Stimulated activated CD4-positive, alpha-beta T cell treated with anti-CD3 and anti-CD28 coated beads, Interleukin-15, amount 100 ng/mL, for 24 hours (primary cell): ENCODE data around the gene CACNA1I.
A peak's percentile ranks its signal among the peaks of the same experiment; 100 is the strongest.

Source experiments
- DNase-seq: peaks from one replicate; pipeline ENCODE4 v3.0.0-alpha.2; 2020

Gene CACNA1I

DNA sequence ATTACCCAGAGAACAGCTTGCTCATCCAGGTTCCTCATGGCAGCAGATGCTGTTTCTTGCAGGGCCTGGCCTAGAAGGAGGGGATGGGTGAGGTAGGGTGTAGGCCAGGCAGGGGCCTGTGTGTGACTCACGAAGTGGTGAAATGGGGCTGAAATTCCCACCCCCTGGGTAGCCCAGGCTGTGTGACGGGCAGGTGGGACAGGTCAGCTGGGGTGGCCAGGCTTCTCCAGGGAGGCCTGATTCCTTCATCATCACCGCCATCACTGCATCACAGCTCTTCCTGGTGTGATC is 83.2 kb downstream of the CACNA1I start:
- no peak for DNase-seq

DNA sequence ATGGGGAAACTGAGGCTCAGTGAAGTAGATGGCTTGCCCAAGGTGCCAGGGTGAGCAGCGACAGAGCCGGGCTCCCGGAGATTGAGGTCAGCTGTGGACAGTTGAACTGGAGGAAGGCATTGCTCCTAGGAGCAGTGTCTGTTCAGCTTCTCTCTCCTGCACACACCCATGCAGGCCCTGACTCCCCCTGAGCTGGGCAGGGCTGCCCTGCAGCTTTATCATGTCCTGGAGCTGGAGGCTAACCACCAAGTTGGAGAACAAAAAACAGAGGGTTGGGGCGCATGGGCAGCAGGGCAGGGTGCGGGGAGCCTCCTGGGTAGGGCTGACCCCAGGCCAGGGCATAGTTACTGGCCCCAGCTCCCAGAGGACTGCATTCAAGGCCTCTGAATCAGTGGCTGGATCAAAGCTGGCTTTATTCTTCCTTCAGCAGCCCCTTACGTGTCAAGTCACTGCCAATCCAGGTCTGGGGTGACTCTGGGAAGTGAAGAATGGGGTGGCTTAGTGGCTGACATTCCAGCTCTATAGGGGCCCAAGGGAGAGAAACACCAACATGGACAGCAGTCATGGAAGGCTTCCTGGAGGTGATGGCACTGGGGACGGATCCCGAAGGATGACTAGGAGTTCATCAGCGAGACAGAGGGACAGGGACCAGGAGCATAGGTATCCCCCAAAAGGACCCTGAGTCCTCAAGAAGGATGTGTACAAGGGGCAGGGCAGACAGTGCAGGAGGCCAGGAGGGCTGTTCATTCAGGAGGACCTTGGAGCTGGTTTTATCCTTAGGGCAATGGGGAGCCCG is 83.8 kb downstream of the CACNA1I start:
- no peak for DNase-seq

DNA sequence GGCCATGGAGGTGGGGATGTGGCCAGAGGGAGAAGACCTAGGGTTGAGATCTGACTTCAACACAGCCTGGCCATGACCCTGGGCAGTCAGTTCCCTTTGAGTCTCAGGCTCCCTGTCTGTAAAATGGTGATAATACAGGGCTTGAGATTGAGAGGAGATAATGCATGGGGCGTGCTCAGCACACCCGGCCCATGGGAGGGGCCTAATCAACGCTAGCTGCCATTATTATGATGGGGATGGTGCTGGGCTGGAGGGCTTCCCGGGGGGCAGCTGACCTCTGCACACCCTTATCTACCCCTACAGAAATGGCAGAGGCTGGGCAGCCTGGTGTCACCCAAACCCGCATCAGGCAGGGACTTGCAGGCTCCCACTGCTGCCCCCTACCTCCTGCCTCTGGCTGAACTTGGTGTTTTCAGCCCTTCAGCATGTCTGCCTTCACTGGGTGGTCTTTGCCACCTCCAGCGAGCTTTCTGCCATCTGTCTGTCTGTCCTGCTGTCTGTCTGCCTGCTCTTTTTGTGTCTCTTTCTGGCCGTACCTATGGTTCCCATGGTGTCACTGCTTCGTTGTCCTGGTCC is 84.5 kb downstream of the CACNA1I start:
- no peak for DNase-seq

- no peak for DNase-seq
Observed at GRCh38 chr22:39655831-39656230, 85.3 kb downstream of the CACNA1I start.

GRCh38 chr22:39656495-39657490 is 86.2 kb downstream of the CACNA1I start:
- no peak for DNase-seq

- DNase-seq = peak; percentile 33
Observed at GRCh38 chr22:39658367-39658766, 87.8 kb downstream of the CACNA1I start.

DNA sequence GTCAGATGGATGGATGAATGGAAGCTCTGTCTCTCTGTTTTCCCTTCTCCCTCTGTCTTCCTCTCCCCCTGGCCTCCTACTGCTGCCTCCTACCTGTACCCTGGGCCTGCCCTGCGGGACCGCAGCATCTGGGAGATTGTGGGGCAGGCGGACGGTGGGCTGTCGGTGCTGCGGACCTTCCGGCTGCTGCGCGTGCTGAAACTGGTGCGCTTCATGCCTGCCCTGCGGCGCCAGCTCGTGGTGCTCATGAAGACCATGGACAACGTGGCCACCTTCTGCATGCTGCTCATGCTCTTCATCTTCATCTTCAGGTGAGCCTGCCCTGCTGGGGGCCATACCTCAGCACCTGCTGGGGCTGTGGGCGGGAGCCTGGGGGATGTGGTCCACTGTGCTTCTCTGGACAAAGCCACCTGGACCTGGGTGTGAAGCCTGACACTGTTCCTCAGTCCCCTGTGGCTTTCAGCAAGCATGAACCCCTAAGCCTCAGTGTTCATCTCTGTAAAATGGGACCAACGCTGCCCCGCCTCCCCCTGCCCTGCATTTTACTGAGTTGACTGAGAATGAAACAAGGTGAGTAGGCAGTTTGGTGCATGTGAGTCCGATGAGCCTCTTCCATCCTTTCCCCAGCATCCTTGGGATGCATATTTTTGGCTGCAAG is 88.4 kb downstream of the CACNA1I start:
- no peak for DNase-seq

DNA sequence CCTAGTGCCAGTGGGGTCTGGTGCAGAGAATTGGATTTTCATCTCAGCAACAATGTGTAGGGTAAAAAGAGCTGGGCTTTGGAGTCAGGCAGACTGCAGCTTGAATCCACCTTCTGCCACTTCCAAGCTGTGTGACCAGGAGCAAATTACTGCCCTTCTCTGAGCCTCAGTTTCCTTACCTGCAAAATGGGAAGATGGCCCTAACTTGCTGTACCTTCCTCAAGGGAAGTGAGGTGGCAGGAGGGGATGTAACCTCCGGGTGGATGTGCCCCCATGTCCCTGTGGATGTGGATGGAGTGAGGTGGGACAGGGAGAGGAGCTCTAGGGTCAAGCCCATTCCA is 90.9 kb downstream of the CACNA1I start:
- no peak for DNase-seq

GRCh38 chr22:39661842-39662685 is 91.5 kb downstream of the CACNA1I start:
- peak; percentile 88 for DNase-seq

DNA sequence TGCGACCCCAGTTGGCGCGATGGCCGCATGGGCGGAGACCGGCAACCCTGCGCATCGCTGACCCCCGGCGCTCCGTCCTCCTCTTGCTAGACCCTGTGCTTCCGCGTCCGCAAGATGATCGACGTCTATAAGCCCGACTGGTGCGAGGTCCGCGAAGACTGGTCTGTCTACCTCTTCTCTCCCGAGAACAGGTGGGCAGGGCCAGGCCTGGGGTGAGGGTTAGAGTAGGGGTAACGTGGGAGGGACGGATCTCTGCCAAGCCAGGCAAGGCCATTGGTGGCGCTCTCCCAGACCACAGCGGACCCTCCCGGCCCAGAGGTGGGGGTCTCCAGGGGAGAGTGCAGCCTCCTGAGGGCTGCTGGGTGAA is 92.1 kb downstream of the CACNA1I start:
- peak; percentile 17 for DNase-seq

- no peak for DNase-seq
Observed at GRCh38 chr22:39663751-39664150, 93.2 kb downstream of the CACNA1I start.

DNA sequence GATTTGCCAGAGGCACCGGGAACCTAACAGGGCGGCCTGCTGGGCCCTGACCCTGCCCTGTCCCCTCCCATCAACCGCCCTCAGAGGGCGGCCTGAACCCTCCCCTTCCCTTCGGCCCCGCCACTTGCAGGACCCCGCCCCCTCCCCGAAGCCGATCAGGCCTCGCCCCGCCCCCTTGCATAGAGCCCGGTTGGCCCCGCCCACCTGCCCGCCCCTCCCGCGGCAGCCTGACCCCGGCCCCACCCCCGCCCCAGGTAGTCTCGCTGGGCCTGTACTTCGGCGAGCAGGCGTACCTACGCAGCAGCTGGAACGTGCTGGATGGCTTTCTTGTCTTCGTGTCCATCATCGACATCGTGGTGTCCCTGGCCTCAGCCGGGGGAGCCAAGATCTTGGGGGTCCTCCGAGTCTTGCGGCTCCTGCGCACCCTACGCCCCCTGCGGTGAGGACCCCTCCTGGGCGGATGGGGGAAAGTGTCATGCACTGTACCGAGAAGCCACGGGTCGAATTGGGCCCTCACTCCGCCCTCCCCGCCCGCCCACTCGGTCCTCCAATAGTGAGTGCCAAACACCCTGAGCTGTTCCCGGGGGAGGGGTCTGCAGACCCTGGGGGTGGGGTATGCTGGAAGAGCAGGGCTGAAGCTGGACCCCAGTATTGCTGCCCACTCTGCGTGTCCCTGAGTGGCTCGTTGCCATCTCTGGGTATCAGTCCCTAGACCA is 94.1 kb downstream of the CACNA1I start:
- peak; percentile 59 for DNase-seq

GRCh38 chr22:39665229-39665628 is 94.7 kb downstream of the CACNA1I start:
- DNase-seq = no peak

DNA sequence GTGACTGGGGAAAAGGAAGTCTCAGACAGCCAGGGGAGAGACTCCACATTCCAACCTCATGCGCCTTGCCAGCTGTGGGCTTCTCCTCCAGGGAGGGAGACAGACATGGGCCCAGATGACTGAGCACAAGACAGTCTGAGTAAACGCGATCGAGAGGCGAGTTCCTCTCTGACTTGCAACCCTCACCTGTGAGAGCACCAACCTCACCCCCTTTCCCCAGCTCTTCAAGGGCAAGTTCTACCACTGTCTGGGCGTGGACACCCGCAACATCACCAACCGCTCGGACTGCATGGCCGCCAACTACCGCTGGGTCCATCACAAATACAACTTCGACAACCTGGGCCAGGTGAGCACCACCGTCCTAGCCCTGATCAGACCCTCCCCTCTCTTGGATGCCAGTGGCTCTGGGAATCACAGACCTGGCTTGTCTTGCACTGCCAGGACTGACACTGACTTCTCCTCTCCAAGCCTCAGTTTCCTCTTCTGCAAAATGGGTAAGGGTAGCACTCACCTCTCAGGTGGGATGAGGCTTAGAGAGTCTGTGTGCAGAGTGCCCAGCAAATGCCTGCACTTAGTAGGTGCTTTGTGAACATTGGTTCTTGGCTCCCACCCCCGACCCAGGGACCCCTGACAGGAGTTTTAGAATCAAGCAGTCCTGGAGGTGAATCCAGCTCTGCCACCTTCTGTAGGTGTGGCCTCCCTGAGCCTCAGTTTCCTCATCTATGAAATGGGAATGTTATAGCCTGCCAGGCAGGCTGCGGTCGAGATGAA is 95.3 kb downstream of the CACNA1I start:
- DNase-seq = no peak

DNA sequence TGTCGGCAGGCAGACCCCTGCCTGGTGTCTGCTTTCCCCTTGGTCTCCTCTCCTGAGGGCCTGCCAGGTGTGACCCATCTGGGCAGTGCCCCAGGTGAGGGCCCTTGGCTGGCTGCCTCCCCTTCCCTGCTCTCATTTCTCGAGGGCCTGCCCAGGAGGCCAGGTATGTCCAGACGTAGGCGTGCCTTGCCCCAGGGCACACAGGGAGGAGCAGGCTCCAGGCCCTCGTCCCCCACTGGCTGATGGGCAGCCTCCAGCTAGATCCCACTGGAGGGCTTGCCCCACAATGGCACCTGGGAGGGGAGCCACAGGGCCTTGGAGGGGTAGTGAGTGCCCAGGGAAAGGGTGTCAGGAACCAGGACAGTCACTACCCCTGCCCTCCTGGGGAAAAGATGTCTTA is 95.9 kb downstream of the CACNA1I start:
- no peak for DNase-seq

GRCh38 chr22:39666926-39667325 is 96.4 kb downstream of the CACNA1I start:
- no peak for DNase-seq

- no peak for DNase-seq
Observed at GRCh38 chr22:39669432-39669831, 98.9 kb downstream of the CACNA1I start.

DNA sequence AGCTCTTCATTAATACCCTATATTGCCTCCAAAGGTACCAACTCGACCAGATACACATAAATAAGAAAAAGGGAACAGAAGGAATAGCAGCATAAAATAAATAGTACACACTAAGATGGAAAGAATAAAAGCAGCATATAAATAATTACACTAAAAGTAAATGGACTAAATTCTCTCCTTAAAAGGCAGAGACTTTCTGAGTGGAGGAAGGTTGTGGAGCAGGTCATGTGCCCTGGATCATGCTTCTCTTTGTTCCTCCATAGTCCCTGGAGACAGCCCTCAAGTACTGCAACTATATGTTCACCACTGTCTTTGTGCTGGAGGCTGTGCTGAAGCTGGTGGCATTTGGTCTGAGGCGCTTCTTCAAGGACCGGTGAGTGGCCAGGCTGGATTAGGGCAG is 101.4 kb downstream of the CACNA1I start:
- DNase-seq = no peak

- no peak for DNase-seq
Observed at GRCh38 chr22:39674536-39674935, 104.0 kb downstream of the CACNA1I start.

DNA sequence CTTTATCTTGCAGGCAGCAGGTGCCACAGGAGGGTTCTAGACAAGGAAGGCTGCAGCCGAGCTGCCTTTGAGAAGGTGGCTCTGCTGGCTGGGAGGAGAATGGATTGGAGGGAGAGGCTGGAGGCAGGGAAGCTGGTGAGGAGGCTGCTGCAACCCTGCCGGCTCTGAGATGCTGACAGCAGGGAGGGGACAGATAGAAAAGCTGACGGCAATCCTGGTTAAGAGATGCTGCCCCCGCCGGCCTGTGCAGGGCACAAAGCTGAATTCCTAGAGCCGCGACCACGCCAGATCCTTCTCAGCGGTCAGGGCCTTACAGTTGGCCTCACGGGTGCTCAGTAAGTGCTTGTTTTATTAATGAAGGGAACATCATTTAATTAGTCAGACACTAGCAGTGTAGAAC is 105.4 kb downstream of the CACNA1I start:
- DNase-seq = no peak

- DNase-seq = no peak
Observed at GRCh38 chr22:39677967-39678366, 107.4 kb downstream of the CACNA1I start.
